ENCODE measurements around the gene NME5. TPM values are rescaled to one million over a fixed set of nuclear protein-coding genes. Genes with fewer than 3 reads are reported as not detected.

Gene NME5
- 0.63 and 0.89 TPM in 2 replicates for total RNA-seq (2021; fragmentation: NEBNext Ultra II Directional; extraction: Animal tissue kit (Norgen Biotek cat#: 25700))
- 0.46 and 0.48 TPM in 2 replicates for polyA plus RNA-seq (2011; rRNA removed)
- 0.83 TPM for polyA plus RNA-seq (2011; cell fraction: cytosol; rRNA removed)
- polyA plus RNA-seq (2011; cell fraction: nucleus; rRNA removed) = not detected
- 0.49 to 2.0 TPM (median 0.77 TPM) in 4 replicates for polyA plus RNA-seq (2012, experiment 1 of 2)
- polyA plus RNA-seq (2012, experiment 2 of 2) = 0.41 TPM
- 0.79 TPM for polyA plus RNA-seq (2013, experiment 1 of 2)
- 0.87 TPM for polyA plus RNA-seq (2013, experiment 2 of 2)
- polyA minus RNA-seq (2011; rRNA and poly(A)+ RNA removed) = 0.51 TPM in 1 of 2 replicates, not detected in the other
- polyA minus RNA-seq (2011; cell fraction: cytosol; rRNA and poly(A)+ RNA removed) = not detected
- not detected for polyA minus RNA-seq (2011; cell fraction: nucleus; rRNA and poly(A)+ RNA removed)
- long read RNA-seq, experiment 1, partial matches to known transcripts = 1 of 1 reads
- long read RNA-seq, experiment 1, other reads (novel, unspliced or antisense) = 0 of 1 reads
- long read RNA-seq, experiment 2 = 0 reads

- Histone ChIP-seq H2AFZ (ENCODE audit: low read length) (peak within 1 kb of the TSS; percentile 91), H2BK20ac (ENCODE audit: low read length) (no peak within 1 kb of the TSS), H4K5ac (ENCODE audit: insufficient read length, low read depth, low read length) (no peak within 1 kb of the TSS), H2AK5ac (ENCODE audit: low read depth, low read length) (no peak within 1 kb of the TSS), H3K27me3 (replicated peaks in 1 of 4; ENCODE audit: control insufficient read depth in 3 of 4, extremely low read depth in 1 of 4, insufficient read depth in 3 of 4, low read length in 3 of 4) (no peaks in the 10 kb centered on the region), H3K79me2 (ENCODE audit: control insufficient read depth in 1 of 2, insufficient read depth in 2 of 2, low read length in 2 of 2) (no peaks in the 10 kb centered on the region), H4K20me1 (replicated peaks in 1 of 2; ENCODE audit: control insufficient read depth in 1 of 2, insufficient read depth in 2 of 2, low read length in 2 of 2) (no peaks in the 10 kb centered on the region), H3K4me2 (ENCODE audit: insufficient read depth in 1 of 2, low read depth in 2 of 2, low read length in 2 of 2) (peak within 1 kb of the TSS; percentile 64 to 73), H3K23me2 (ENCODE audit: low read depth, low read length) (peaks cover 4% of the 10 kb centered on the region; the same call in 1 of the 2 replicates), H3K9me3 (ENCODE audit: insufficient read depth in 2 of 2, low read depth in 1 of 2, low read length in 1 of 2) (no peaks in the 10 kb centered on the region), H3K18ac (ENCODE audit: extremely low read depth, low read length) (no peak within 1 kb of the TSS), H4K91ac (replicated peaks; ENCODE audit: insufficient read length, low read length) (no peak within 1 kb of the TSS), H2BK15ac (ENCODE audit: low read length) (no peak within 1 kb of the TSS), H2BK5ac (ENCODE audit: low read depth, low read length) (no peak within 1 kb of the TSS), H3K56ac (replicated peaks; ENCODE audit: insufficient read length, low read depth, low read length) (no peak within 1 kb of the TSS), H3K4me1 (replicated peaks in 1 of 4; ENCODE audit: control insufficient read depth in 3 of 4, insufficient read depth in 4 of 4, low read length in 3 of 4) (no peaks in the 10 kb centered on the region; a peak in 1 of 7 replicates), H2BK120ac (replicated peaks; ENCODE audit: low read depth, low read length) (no peak within 1 kb of the TSS), H3K4me3 (ENCODE audit: extremely low read depth in 1 of 4, insufficient read depth in 2 of 4, low read depth in 3 of 4, low read length in 4 of 4) (peak within 1 kb of the TSS; percentile 59 to 78 (median 66)), H3K4ac (replicated peaks; ENCODE audit: insufficient read length, low read depth, low read length) (no peak within 1 kb of the TSS), H3K14ac (ENCODE audit: insufficient read length) (no peak within 1 kb of the TSS), H4K8ac (ENCODE audit: extremely low read depth, insufficient read depth, low read length) (no peak within 1 kb of the TSS), H3K9ac (replicated peaks in 1 of 4; ENCODE audit: extremely low read depth in 1 of 4, low read depth in 3 of 4, low read length in 3 of 4) (no peak within 1 kb of the TSS; a peak in 1 of 7 replicates), H3K79me1 (ENCODE audit: low read depth, low read length) (no peaks in the 10 kb centered on the region), H3K23ac (ENCODE audit: insufficient read length) (no peak within 1 kb of the TSS), H3K27ac (ENCODE audit: low read depth, low read length) (no peak within 1 kb of the TSS), H3K36me3 (ENCODE audit: control insufficient read depth in 2 of 4, insufficient read depth in 4 of 4, low read length in 3 of 4) (no peaks in the 10 kb centered on the region), H2BK12ac (ENCODE audit: low read depth, low read length) (no peak within 1 kb of the TSS)
- DNase-seq (ENCODE audit: low read depth in 1 of 2, low spot score in 2 of 2) (peak; percentile 43 to 83), FAIRE-seq (no peak)
- WGBS, 2 experiments (ENCODE audit: extremely low coverage in 1 of 2, insufficient coverage in 1 of 2, insufficient read length in 1 of 2, insufficient replicate concordance in 2 of 2, low coverage in 1 of 2, low lambda C conversion rate in 2 of 2, missing lambda C conversion rate in 1 of 2) = 13% methylated on average over 25 of the region's 31 CpGs; no CpG with 5 or more reads in 1 of the 2 experiments
- ChIA-PET CTCF (ENCODE audit: partially characterized antibody) (interaction anchor here (0.6 to 2.8 kb wide), 7 partner anchors 23 to 221 kb away, joined by 3 to 10 read pairs (median 4); no protein-coding TSS in a partner anchor), POLR2A (ENCODE audit: partially characterized antibody) (interaction anchor here (1.2 to 1.3 kb wide), 2 partner anchors 9 to 326 kb away, joined by 3 to 4 read pairs; partner anchors contain the start of gene EGR1)
- 0 out of 2 replicates have a peak, but pooled peaks have one; percentile 34 for TF ChIP-seq SP1 (IDR thresholded peaks at IDR 0.05; ENCODE audit: low read depth, low read length)
- TF ChIP-seq MAX (IDR thresholded peaks at IDR 0.05) = peak; percentile 9; the same call in 1 of the 2 replicates
- no peak for TF ChIP-seq TAF1 (IDR thresholded peaks at IDR 0.05; ENCODE audit: low read depth, low read length)
- peak in 1 of 2 experiments; percentile 61; a peak in 1 of 4 replicates for TF ChIP-seq HDAC2 (IDR thresholded peaks at IDR 0.05; ENCODE audit: borderline replicate concordance in 1 of 2, low read depth in 2 of 2, low read length in 2 of 2)
- peak; percentile 88 to 96; a peak in 3 of 4 replicates for TF ChIP-seq SIN3A (conservative IDR thresholded peaks at IDR 0.05 in 1 of 2, IDR thresholded peaks at IDR 0.05 in 1 of 2; ENCODE audit: low read depth in 1 of 2, low read length in 2 of 2)
- TF ChIP-seq SP2 (IDR thresholded peaks at IDR 0.05; ENCODE audit: low read length) = no peak
- peak; percentile 39 for TF ChIP-seq SAP30 (IDR thresholded peaks at IDR 0.05; ENCODE audit: insufficient read depth, insufficient replicate concordance, low read length)
- TF ChIP-seq KDM4A (IDR thresholded peaks at IDR 0.05; ENCODE audit: low read depth, low read length, severe bottlenecking) = peak; percentile 32
These were observed at the start of gene NME5 for GRCh38 chr5:138138949-138139780. Gene NME5, minus strand, starts transcription at chr5:138139428. Its CDS starts 648 bp downstream, at chr5:138138780.

Data from H1 (cell line).